ENCODE results near the gene AQP2. TPM values are rescaled to one million over a fixed set of nuclear protein-coding genes. Genes with fewer than 3 reads are reported as not detected.
A peak's percentile ranks its signal among the peaks of the same experiment; 100 is the strongest.

AQP2 gene
- polyA plus RNA-seq, 4 donors, result 0.04 TPM; not detected in 3

GRCh38 chr12:49942512-49942893 lies 8.0 kb upstream of the AQP2 start:
- no peak overlapping the region for H3K27ac ChIP-seq (ENCODE audit: low read depth in 1 of 3, low read length in 2 of 3)
- DNase-seq (no peak), FAIRE-seq (no peak)
- peaks cover 0 to 3% (median 0%) of the 10 kb centered on the region in 3 donors for H3K4me1 ChIP-seq (ENCODE audit: control insufficient read depth in 3 of 3, insufficient read depth in 2 of 3, low read depth in 1 of 3, low read length in 2 of 3)
- H3K9me3 ChIP-seq (ENCODE audit: control insufficient read depth in 2 of 2, insufficient read depth in 1 of 2, low read depth in 1 of 2, low read length in 1 of 2), result no peaks in the 10 kb centered on the region
- no peaks in the 10 kb centered on the region for H3K36me3 ChIP-seq (ENCODE audit: control insufficient read depth in 3 of 3, insufficient read depth in 2 of 3, low read depth in 1 of 3, low read length in 3 of 3)
- 93 to 96% (median 95%) methylated on average over 3 of the region's 3 CpGs for WGBS, 3 donors
- H3K4me3 ChIP-seq (ENCODE audit: low read depth in 1 of 3, low read length in 3 of 3), result no peak overlapping the region
- H3K27me3 ChIP-seq (ENCODE audit: control insufficient read depth in 3 of 3, insufficient read depth in 3 of 3, low read length in 3 of 3), result peaks cover 0 to 4% (median 0%) of the 10 kb centered on the region in 3 donors

- H3K4me1 ChIP-seq (ENCODE audit: control insufficient read depth in 3 of 3, insufficient read depth in 2 of 3, low read depth in 1 of 3, low read length in 2 of 3), result peaks cover 0 to 3% (median 0%) of the 10 kb centered on the region in 3 donors
- H3K27me3 ChIP-seq (ENCODE audit: control insufficient read depth in 3 of 3, insufficient read depth in 3 of 3, low read length in 3 of 3), result peaks cover 0 to 4% (median 0%) of the 10 kb centered on the region in 3 donors
- no peaks in the 10 kb centered on the region for H3K9me3 ChIP-seq (ENCODE audit: control insufficient read depth in 2 of 2, insufficient read depth in 1 of 2, low read depth in 1 of 2, low read length in 1 of 2)
- WGBS, 3 donors, result 55 to 73% (median 70%) methylated on average over 13 to 14 of the region's 14 CpGs
- FAIRE-seq, result no peak
- H3K36me3 ChIP-seq (ENCODE audit: control insufficient read depth in 3 of 3, insufficient read depth in 2 of 3, low read depth in 1 of 3, low read length in 3 of 3), result no peaks in the 10 kb centered on the region
- DNase-seq, result no peak
- no peak overlapping the region for H3K27ac ChIP-seq (ENCODE audit: low read depth in 1 of 3, low read length in 2 of 3)
- H3K4me3 ChIP-seq (ENCODE audit: low read depth in 1 of 3, low read length in 3 of 3), result no peak overlapping the region
Measured at GRCh38 chr12:49942921-49943624, 7.5 kb upstream of the AQP2 start.

DNA sequence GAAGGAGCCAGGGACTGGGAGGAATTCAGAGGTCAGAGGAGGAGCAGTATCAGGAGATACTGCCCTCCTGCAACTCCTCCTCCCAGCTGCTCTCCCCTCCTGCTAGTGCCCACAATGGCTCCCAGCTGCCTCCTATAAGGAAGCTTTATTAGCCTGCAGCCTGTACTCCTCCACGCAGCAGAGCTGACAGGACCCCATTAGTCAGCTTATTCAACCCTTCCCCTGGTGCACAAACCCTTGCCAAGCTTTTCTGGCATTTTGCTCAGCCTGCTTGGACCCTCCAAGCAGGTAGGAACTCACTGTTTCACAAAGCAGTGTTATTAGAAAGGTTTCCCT lies 6.9 kb upstream of the AQP2 start:
- WGBS, 3 donors, result 92 to 94% (median 92%) methylated on average over 1 of the region's 1 CpG
- H3K27ac ChIP-seq (ENCODE audit: low read depth in 1 of 3, low read length in 2 of 3), result no peak overlapping the region

DNA sequence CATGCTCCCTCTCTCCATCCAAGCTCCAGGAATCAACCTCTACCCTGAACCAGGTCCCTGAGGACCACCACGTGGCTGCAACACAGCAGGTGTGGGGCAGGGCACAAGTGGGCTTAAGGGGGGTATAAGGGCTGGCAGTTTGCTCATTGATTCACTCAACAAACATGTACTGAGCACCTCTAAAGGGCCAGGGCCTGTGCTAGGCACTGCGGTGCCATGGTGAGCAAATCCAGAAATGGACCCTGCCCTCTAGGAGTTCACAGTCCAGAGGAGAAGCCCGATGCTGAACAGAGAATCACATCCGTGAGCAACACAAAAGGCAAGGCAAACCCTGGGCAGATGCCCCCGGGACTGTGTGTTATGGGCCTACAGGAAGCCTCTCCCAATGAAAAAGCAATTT lies 6.5 kb upstream of the AQP2 start:
- no peaks in the 10 kb centered on the region for H3K36me3 ChIP-seq (ENCODE audit: control insufficient read depth in 3 of 3, insufficient read depth in 2 of 3, low read depth in 1 of 3, low read length in 3 of 3)
- H3K27me3 ChIP-seq (ENCODE audit: control insufficient read depth in 3 of 3, insufficient read depth in 3 of 3, low read length in 3 of 3), result peaks cover 0 to 4% (median 0%) of the 10 kb centered on the region in 3 donors
- H3K9me3 ChIP-seq (ENCODE audit: control insufficient read depth in 2 of 2, insufficient read depth in 1 of 2, low read depth in 1 of 2, low read length in 1 of 2), result no peaks in the 10 kb centered on the region
- H3K4me3 ChIP-seq (ENCODE audit: low read depth in 1 of 3, low read length in 3 of 3), result no peak overlapping the region
- H3K4me1 ChIP-seq (ENCODE audit: control insufficient read depth in 3 of 3, insufficient read depth in 2 of 3, low read depth in 1 of 3, low read length in 2 of 3), result peaks cover 0 to 3% (median 0%) of the 10 kb centered on the region in 3 donors
- 58 to 80% (median 60%) methylated on average over 5 of the region's 5 CpGs for WGBS, 3 donors
- peak in 1 of 2 donors; percentile 58 for DNase-seq
- no peak overlapping the region for H3K27ac ChIP-seq (ENCODE audit: low read depth in 1 of 3, low read length in 2 of 3)
- FAIRE-seq, result no peak

More for the DNA sequence above, 6.9 kb upstream of the AQP2 start:
- Histone ChIP-seq H3K4me3 (ENCODE audit: low read depth in 1 of 3, low read length in 3 of 3) (no peak overlapping the region), H3K4me1 (ENCODE audit: control insufficient read depth in 3 of 3, insufficient read depth in 2 of 3, low read depth in 1 of 3, low read length in 2 of 3) (peaks cover 0 to 3% (median 0%) of the 10 kb centered on the region in 3 donors), H3K9me3 (ENCODE audit: control insufficient read depth in 2 of 2, insufficient read depth in 1 of 2, low read depth in 1 of 2, low read length in 1 of 2) (no peaks in the 10 kb centered on the region), H3K27me3 (ENCODE audit: control insufficient read depth in 3 of 3, insufficient read depth in 3 of 3, low read length in 3 of 3) (peaks cover 0 to 4% (median 0%) of the 10 kb centered on the region in 3 donors), H3K36me3 (ENCODE audit: control insufficient read depth in 3 of 3, insufficient read depth in 2 of 3, low read depth in 1 of 3, low read length in 3 of 3) (no peaks in the 10 kb centered on the region)
- no peak for FAIRE-seq
- DNase-seq, result no peak

DNA sequence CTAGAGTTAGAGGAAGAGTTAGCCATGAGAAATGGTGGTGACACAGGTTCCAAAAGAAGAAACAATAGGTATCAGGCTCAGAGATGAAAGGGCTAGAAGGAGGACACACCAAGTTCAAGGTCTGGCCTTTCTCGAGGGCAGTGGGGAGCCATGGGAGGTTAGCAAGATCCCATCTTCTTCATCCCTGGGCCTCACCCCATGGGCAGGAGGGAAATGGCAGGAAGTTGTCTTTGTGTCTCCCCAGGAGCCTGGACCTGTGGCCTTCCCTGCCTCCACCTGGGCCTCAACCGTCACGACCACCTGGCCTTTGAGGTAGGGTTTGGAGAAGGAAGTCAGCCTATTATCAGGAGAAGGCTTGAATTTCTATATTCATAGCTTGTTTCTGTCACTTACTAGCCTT lies 5.8 kb upstream of the AQP2 start:
- H3K9me3 ChIP-seq (ENCODE audit: control insufficient read depth in 2 of 2, insufficient read depth in 1 of 2, low read depth in 1 of 2, low read length in 1 of 2), result no peaks in the 10 kb centered on the region
- H3K36me3 ChIP-seq (ENCODE audit: control insufficient read depth in 3 of 3, insufficient read depth in 2 of 3, low read depth in 1 of 3, low read length in 3 of 3), result no peaks in the 10 kb centered on the region
- peaks cover 0 to 3% (median 0%) of the 10 kb centered on the region in 3 donors for H3K4me1 ChIP-seq (ENCODE audit: control insufficient read depth in 3 of 3, insufficient read depth in 2 of 3, low read depth in 1 of 3, low read length in 2 of 3)
- H3K4me3 ChIP-seq (ENCODE audit: low read depth in 1 of 3, low read length in 3 of 3), result no peak overlapping the region
- H3K27ac ChIP-seq (ENCODE audit: low read depth in 1 of 3, low read length in 2 of 3), result no peak overlapping the region
- H3K27me3 ChIP-seq (ENCODE audit: control insufficient read depth in 3 of 3, insufficient read depth in 3 of 3, low read length in 3 of 3), result peaks cover 0 to 4% (median 0%) of the 10 kb centered on the region in 3 donors
- WGBS, 3 donors, result 76 to 89% (median 83%) methylated on average over 3 of the region's 3 CpGs
- FAIRE-seq, result no peak
- DNase-seq, result no peak

- Histone ChIP-seq H3K4me3 (ENCODE audit: low read depth in 1 of 3, low read length in 3 of 3) (peak overlapping the region in 1 of 3 donors; percentile 22), H3K36me3 (ENCODE audit: control insufficient read depth in 3 of 3, insufficient read depth in 2 of 3, low read depth in 1 of 3, low read length in 3 of 3) (no peaks in the 10 kb centered on the region), H3K27ac (ENCODE audit: low read depth in 1 of 3, low read length in 2 of 3) (no peak overlapping the region), H3K4me1 (ENCODE audit: control insufficient read depth in 3 of 3, insufficient read depth in 2 of 3, low read depth in 1 of 3, low read length in 2 of 3) (peaks cover 0 to 3% (median 0%) of the 10 kb centered on the region in 3 donors), H3K27me3 (ENCODE audit: control insufficient read depth in 3 of 3, insufficient read depth in 3 of 3, low read length in 3 of 3) (peaks cover 0 to 4% (median 0%) of the 10 kb centered on the region in 3 donors), H3K9me3 (ENCODE audit: control insufficient read depth in 2 of 2, insufficient read depth in 1 of 2, low read depth in 1 of 2, low read length in 1 of 2) (no peaks in the 10 kb centered on the region)
- DNase-seq (peak; percentile 73 to 91), FAIRE-seq (no peak)
- WGBS, 3 donors, result 6 to 16% (median 12%) methylated on average over 28 of the region's 28 CpGs
Measured at GRCh38 chr12:49945394-49946080, 5.0 kb upstream of the AQP2 start.

- no peaks in the 10 kb centered on the region for H3K9me3 ChIP-seq (ENCODE audit: control insufficient read depth in 2 of 2, insufficient read depth in 1 of 2, low read depth in 1 of 2, low read length in 1 of 2)
- H3K27me3 ChIP-seq (ENCODE audit: control insufficient read depth in 3 of 3, insufficient read depth in 3 of 3, low read length in 3 of 3), result peaks cover 0 to 4% (median 0%) of the 10 kb centered on the region in 3 donors
- 82 to 89% (median 86%) methylated on average over 9 of the region's 9 CpGs for WGBS, 3 donors
- no peak overlapping the region for H3K27ac ChIP-seq (ENCODE audit: low read depth in 1 of 3, low read length in 2 of 3)
- H3K4me3 ChIP-seq (ENCODE audit: low read depth in 1 of 3, low read length in 3 of 3), result no peak overlapping the region
- DNase-seq (no peak), FAIRE-seq (no peak)
- peaks cover 0 to 3% (median 0%) of the 10 kb centered on the region in 3 donors for H3K4me1 ChIP-seq (ENCODE audit: control insufficient read depth in 3 of 3, insufficient read depth in 2 of 3, low read depth in 1 of 3, low read length in 2 of 3)
- no peaks in the 10 kb centered on the region for H3K36me3 ChIP-seq (ENCODE audit: control insufficient read depth in 3 of 3, insufficient read depth in 2 of 3, low read depth in 1 of 3, low read length in 3 of 3)
Measured at GRCh38 chr12:49946086-49946485, 4.5 kb upstream of the AQP2 start.

- no peak for DNase-seq
- peaks cover 0 to 4% (median 0%) of the 10 kb centered on the region in 3 donors for H3K27me3 ChIP-seq (ENCODE audit: control insufficient read depth in 3 of 3, insufficient read depth in 3 of 3, low read length in 3 of 3)
- H3K36me3 ChIP-seq (ENCODE audit: control insufficient read depth in 3 of 3, insufficient read depth in 2 of 3, low read depth in 1 of 3, low read length in 3 of 3), result no peaks in the 10 kb centered on the region
- H3K4me3 ChIP-seq (ENCODE audit: low read depth in 1 of 3, low read length in 3 of 3), result no peak overlapping the region
- no peak for FAIRE-seq
- 17 to 52% (median 36%) methylated on average over 3 of the region's 3 CpGs for WGBS, 3 donors
- peaks cover 0 to 3% (median 0%) of the 10 kb centered on the region in 3 donors for H3K4me1 ChIP-seq (ENCODE audit: control insufficient read depth in 3 of 3, insufficient read depth in 2 of 3, low read depth in 1 of 3, low read length in 2 of 3)
- no peaks in the 10 kb centered on the region for H3K9me3 ChIP-seq (ENCODE audit: control insufficient read depth in 2 of 2, insufficient read depth in 1 of 2, low read depth in 1 of 2, low read length in 1 of 2)
- H3K27ac ChIP-seq (ENCODE audit: low read depth in 1 of 3, low read length in 2 of 3), result no peak overlapping the region
Measured at GRCh38 chr12:49946497-49946896, 4.0 kb upstream of the AQP2 start.
